Mammary epithelial cell (primary cell): ENCODE data around the gene PUSL1.

Source experiments
- EZH2 ChIP-seq: IDR thresholded peaks from 2 replicates; pipeline ENCODE4 v1.6.1; 2012; ENCODE audit warnings: low read length, inconsistent platforms, borderline replicate concordance
- TF ChIP-seq, protein P1 (sequence below), 2 donors: IDR thresholded peaks in 1 of 2; conservative IDR thresholded peaks in 1 of 2; 2 replicates each; pipeline ENCODE4 v1.5.1; 2011 to 2012; ENCODE audit warnings: inconsistent platforms in 2 of 2, low read length in 2 of 2, mild to moderate bottlenecking in 2 of 2, control low read depth in 1 of 2, low read depth in 1 of 2; ENCODE audit not compliant: insufficient read depth in 1 of 2; ENCODE audit errors: extremely low read depth in 1 of 2

DNA sequence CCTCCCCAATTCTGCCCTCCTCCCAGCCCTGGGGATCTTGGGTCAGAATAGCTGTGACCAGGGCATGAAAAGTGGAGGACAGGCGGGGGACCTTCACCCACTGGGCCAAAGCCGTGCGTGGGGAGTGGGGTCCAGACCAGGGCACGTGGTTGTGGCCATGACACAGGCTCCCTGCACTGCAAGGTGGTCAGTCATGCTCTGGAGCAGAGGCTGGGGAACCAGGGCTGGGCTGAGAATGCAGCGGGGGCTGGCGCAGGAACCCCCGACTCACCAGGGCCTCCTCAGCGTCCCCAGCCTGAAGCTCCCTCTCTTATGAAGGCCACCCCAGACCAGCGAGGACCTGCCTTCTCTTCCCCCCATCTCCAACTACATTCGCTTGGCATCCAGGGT lies 38.1 kb downstream of the PUSL1 start:
- TF ChIP-seq, protein P1, sequence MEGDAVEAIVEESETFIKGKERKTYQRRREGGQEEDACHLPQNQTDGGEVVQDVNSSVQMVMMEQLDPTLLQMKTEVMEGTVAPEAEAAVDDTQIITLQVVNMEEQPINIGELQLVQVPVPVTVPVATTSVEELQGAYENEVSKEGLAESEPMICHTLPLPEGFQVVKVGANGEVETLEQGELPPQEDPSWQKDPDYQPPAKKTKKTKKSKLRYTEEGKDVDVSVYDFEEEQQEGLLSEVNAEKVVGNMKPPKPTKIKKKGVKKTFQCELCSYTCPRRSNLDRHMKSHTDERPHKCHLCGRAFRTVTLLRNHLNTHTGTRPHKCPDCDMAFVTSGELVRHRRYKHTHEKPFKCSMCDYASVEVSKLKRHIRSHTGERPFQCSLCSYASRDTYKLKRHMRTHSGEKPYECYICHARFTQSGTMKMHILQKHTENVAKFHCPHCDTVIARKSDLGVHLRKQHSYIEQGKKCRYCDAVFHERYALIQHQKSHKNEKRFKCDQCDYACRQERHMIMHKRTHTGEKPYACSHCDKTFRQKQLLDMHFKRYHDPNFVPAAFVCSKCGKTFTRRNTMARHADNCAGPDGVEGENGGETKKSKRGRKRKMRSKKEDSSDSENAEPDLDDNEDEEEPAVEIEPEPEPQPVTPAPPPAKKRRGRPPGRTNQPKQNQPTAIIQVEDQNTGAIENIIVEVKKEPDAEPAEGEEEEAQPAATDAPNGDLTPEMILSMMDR (conservative IDR thresholded peaks at IDR 0.05 in 1 of 2, IDR thresholded peaks at IDR 0.05 in 1 of 2; ENCODE audit: extremely low read depth in 1 of 2, insufficient read depth in 1 of 2, low read depth in 1 of 2, low read length in 2 of 2), result no peak
- TF ChIP-seq EZH2, result no peak
